CD14-positive monocyte (primary cell): Measurements from ENCODE around the gene RASAL3. TPM values are rescaled to one million over a fixed set of nuclear protein-coding genes. Genes with fewer than 3 reads are reported as not detected.

ENCODE experiments used
- DNase-seq, 3 donors: peaks; one replicate each; pipeline ENCODE4 v3.0.0-alpha.2; 2011 to 2022
- H2AFZ ChIP-seq: 2 replicates; pipeline ENCODE4 v1.6.0; 2012; ENCODE audit warnings: mild to moderate bottlenecking, low read depth, low read length, inconsistent platforms; ENCODE audit not compliant: insufficient read depth, poor library complexity, severe bottlenecking
- H3K27ac ChIP-seq, 2 donors: 1 replicate in 1 of 2; 2 replicates in 1 of 2; pipeline ENCODE4 v1.5.1; 2012 to 2013; ENCODE audit warnings: low read length in 2 of 2, control low read depth in 1 of 2, inconsistent platforms in 1 of 2, low read depth in 1 of 2, mild to moderate bottlenecking in 1 of 2
- H3K27me3 ChIP-seq, 2 donors: one replicate each; pipeline versions ENCODE4 v1.6.0 to v1.6.1; 2011 to 2013; ENCODE audit warnings: low read length in 2 of 2; ENCODE audit not compliant: control insufficient read depth in 2 of 2, insufficient read depth in 2 of 2
- H3K36me3 ChIP-seq, 2 donors: replicated peaks in 1 of 2; 1 replicate in 1 of 2; 2 replicates in 1 of 2; pipeline versions ENCODE4 v1.5.1 to v1.6.1; 2012 to 2013; ENCODE audit warnings: low read length in 2 of 2, control low read depth in 1 of 2, inconsistent platforms in 1 of 2, mild to moderate bottlenecking in 1 of 2; ENCODE audit not compliant: insufficient read depth in 2 of 2, control insufficient read depth in 1 of 2
- H3K4me1 ChIP-seq, 2 donors: 1 replicate in 1 of 2; 2 replicates in 1 of 2; pipeline versions ENCODE4 v1.5.1 to v1.6.1; 2012 to 2013; ENCODE audit warnings: low read length in 2 of 2, control low read depth in 1 of 2, inconsistent platforms in 1 of 2, mild to moderate bottlenecking in 1 of 2, moderate library complexity in 1 of 2; ENCODE audit not compliant: insufficient read depth in 2 of 2, control insufficient read depth in 1 of 2
- H3K4me2 ChIP-seq: replicated peaks from 2 replicates; pipeline ENCODE3; 2012; ENCODE audit warnings: low read length, moderate library complexity, mild to moderate bottlenecking; ENCODE audit not compliant: poor library complexity, severe bottlenecking; ENCODE audit errors: extremely low read depth
- H3K4me3 ChIP-seq, 3 experiments: fragments of 200-600 bp in 1 of 3; sonication (generic) in 1 of 3; replicated peaks in 1 of 3; 1 replicate in 2 of 3; 2 replicates in 1 of 3; pipeline ENCODE4 v1.5.1; 2011 to 2013; ENCODE audit warnings: low read length in 3 of 3, mild to moderate bottlenecking in 3 of 3, control low read depth in 2 of 3, low read depth in 2 of 3, inconsistent platforms in 1 of 3, moderate library complexity in 1 of 3
- H3K79me2 ChIP-seq: 2 replicates; pipeline ENCODE4 v1.6.0; 2012; ENCODE audit warnings: mild to moderate bottlenecking, control low read depth, inconsistent platforms, low read length, moderate library complexity; ENCODE audit not compliant: insufficient read depth
- H3K9ac ChIP-seq: 2 replicates; pipeline ENCODE4 v1.6.0; 2017; ENCODE audit warnings: low read length, mild to moderate bottlenecking; ENCODE audit not compliant: insufficient read depth, poor library complexity, severe bottlenecking
- H3K9me3 ChIP-seq, 2 donors: replicated peaks in 1 of 2; 1 replicate in 1 of 2; 2 replicates in 1 of 2; pipeline versions ENCODE4 v1.5.1 to v1.6.1; 2012 to 2013; ENCODE audit warnings: low read length in 2 of 2, control low read depth in 1 of 2; ENCODE audit not compliant: control insufficient read depth in 1 of 2, insufficient read depth in 1 of 2
- H4K20me1 ChIP-seq: 2 replicates; pipeline ENCODE4 v1.6.0; 2012; ENCODE audit warnings: mild to moderate bottlenecking, low read length, control low read depth, moderate library complexity; ENCODE audit not compliant: insufficient read depth
- H3K27ac Mint-ChIP-seq, 7 donors: one replicate each; pipeline ENCODE4 v1.8.0; 2020; ENCODE audit warnings: mild to moderate bottlenecking in 7 of 7, mixed read lengths in 7 of 7, moderate library complexity in 6 of 7, inconsistent platforms in 2 of 7
- H3K27me3 Mint-ChIP-seq, 3 donors: one replicate each; pipeline ENCODE4 v1.8.0; 2021 to 2022; ENCODE audit warnings: low read depth in 3 of 3, mild to moderate bottlenecking in 3 of 3, mixed read lengths in 3 of 3, moderate library complexity in 3 of 3, inconsistent platforms in 1 of 3
- H3K36me3 Mint-ChIP-seq, 2 donors: one replicate each; pipeline ENCODE4 v1.8.0; 2020; ENCODE audit warnings: mixed read lengths in 2 of 2, inconsistent platforms in 1 of 2, mild to moderate bottlenecking in 1 of 2
- H3K4me1 Mint-ChIP-seq: one replicate; pipeline ENCODE4 v1.8.0; 2020; ENCODE audit warnings: mild to moderate bottlenecking, mixed read lengths
- H3K4me3 Mint-ChIP-seq, 2 donors: one replicate each; pipeline ENCODE4 v1.8.0; 2020; ENCODE audit warnings: mild to moderate bottlenecking in 2 of 2, mixed read lengths in 2 of 2, moderate library complexity in 1 of 2
- H3K9me3 Mint-ChIP-seq, 7 donors: one replicate each; pipeline ENCODE4 v1.8.0; 2020 to 2022; ENCODE audit warnings: mixed read lengths in 7 of 7, mild to moderate bottlenecking in 6 of 7, moderate library complexity in 6 of 7, inconsistent platforms in 2 of 7
- CTCF ChIP-seq: fragments of 200-600 bp; IDR thresholded peaks from one replicate; pipeline ENCODE4 v1.8.0; 2022; ENCODE audit warnings: antibody characterized with exemption, mild to moderate bottlenecking
- WGBS: methylation state at CpG from one replicate; pipeline ENCODE4 v1.1.5; 2013; ENCODE audit warnings: missing lambda C conversion rate; ENCODE audit not compliant: insufficient coverage; 5-methylcytosine and 5-hydroxymethylcytosine counted together
- intact Hi-C, 2 donors: fragments of 100-400 bp; cut with micrococcal nuclease; formaldehyde crosslinking; loops; one replicate each; pipeline versions ENCODE4 v1.15.0 to v1.15.1; 2023
- polyA plus RNA-seq, 3 donors: library from polyadenylated mRNA; depleted of rRNA in 1 of 3; unstranded in 2 of 3; stranded (reverse) in 1 of 3; fragments of 300-500 nt in 2 of 3; fragments of >200 nt in 1 of 3; fragmentation: Illumina TruSeq in 2 of 3; gene quantifications; 1 replicate in 2 of 3; 2 replicates in 1 of 3; pipeline ENCODE4 v1.2.3, GENCODE V29; 2012 to 2021

Gene RASAL3
- polyA plus RNA-seq, 3 donors: 4.5 to 45.4 (median 13.6) TPM

GRCh38 chr19:15448778-15449619 is 15.3 kb downstream of the RASAL3 start:
- Histone ChIP-seq H3K79me2 (no peaks in the 10 kb centered on the region), H2AFZ (peak overlapping the region; percentile 80), H4K20me1 (peaks cover 4% of the 10 kb centered on the region), H3K27me3 (no peaks in the 10 kb centered on the region), H3K9me3 (no peaks in the 10 kb centered on the region), H3K4me1 (peaks cover 11 to 12% of the 10 kb centered on the region in 2 donors), H3K9ac (peak overlapping the region; percentile 56), H3K27ac (no peak overlapping the region), H3K4me2 (peak overlapping the region; percentile 88), H3K36me3 (peaks cover 10 to 24% of the 10 kb centered on the region in 2 donors), H3K4me3 (peak overlapping the region; percentile 43 to 76 (median 57))
- Mint-ChIP-seq H3K36me3 (peaks cover 16 to 19% of the 10 kb centered on the region in 2 donors), H3K9me3 (peaks cover 0 to 3% (median 2%) of the 10 kb centered on the region in 7 donors), H3K27ac (peak overlapping the region; percentile 34 to 74 (median 52)), H3K4me3 (peak overlapping the region; percentile 73 to 79), H3K27me3 (peaks cover 0 to 5% (median 0%) of the 10 kb centered on the region in 3 donors), H3K4me1 (peaks cover 15% of the 10 kb centered on the region)
- no peak for TF ChIP-seq CTCF
- 11% methylated on average over 16 of the region's 43 CpGs for WGBS
- intact Hi-C loops: no loop called here
- no peak for DNase-seq

GRCh38 chr19:15448044-15448777 is 16.1 kb downstream of the RASAL3 start:
- peaks cover 9 to 12% of the 10 kb centered on the region in 2 donors for H3K36me3 Mint-ChIP-seq
- Histone ChIP-seq H3K27ac (no peak overlapping the region), H3K9me3 (no peaks in the 10 kb centered on the region), H3K4me2 (peak overlapping the region; percentile 88), H3K4me1 (peaks cover 11 to 12% of the 10 kb centered on the region in 2 donors), H3K4me3 (peak overlapping the region in 1 of 3 experiments; percentile 76), H3K79me2 (no peaks in the 10 kb centered on the region), H4K20me1 (peaks cover 4% of the 10 kb centered on the region), H3K9ac (no peak overlapping the region), H3K27me3 (no peaks in the 10 kb centered on the region), H3K36me3 (peaks cover 6 to 16% of the 10 kb centered on the region in 2 donors), H2AFZ (no peak overlapping the region)
- DNase-seq: no peak
- peak overlapping the region in 6 of 7 donors; percentile 34 to 74 (median 49) for H3K27ac Mint-ChIP-seq
- H3K4me1 Mint-ChIP-seq: peaks cover 15% of the 10 kb centered on the region
- intact Hi-C loops: no loop called here
- peaks cover 0 to 3% (median 2%) of the 10 kb centered on the region in 7 donors for H3K9me3 Mint-ChIP-seq
- WGBS: 85% methylated on average over 13 of the region's 17 CpGs
- TF ChIP-seq CTCF: no peak
- peaks cover 0 to 5% (median 0%) of the 10 kb centered on the region in 3 donors for H3K27me3 Mint-ChIP-seq
- H3K4me3 Mint-ChIP-seq: peak overlapping the region; percentile 73 to 79
